ENCODE results near the gene DAND5.
"Not testable (repeated sequence)": the region's sequence is repeated elsewhere in the genome, so short reads cannot be mapped to it uniquely, and the experiment has no call there.

The DAND5 gene

DNA sequence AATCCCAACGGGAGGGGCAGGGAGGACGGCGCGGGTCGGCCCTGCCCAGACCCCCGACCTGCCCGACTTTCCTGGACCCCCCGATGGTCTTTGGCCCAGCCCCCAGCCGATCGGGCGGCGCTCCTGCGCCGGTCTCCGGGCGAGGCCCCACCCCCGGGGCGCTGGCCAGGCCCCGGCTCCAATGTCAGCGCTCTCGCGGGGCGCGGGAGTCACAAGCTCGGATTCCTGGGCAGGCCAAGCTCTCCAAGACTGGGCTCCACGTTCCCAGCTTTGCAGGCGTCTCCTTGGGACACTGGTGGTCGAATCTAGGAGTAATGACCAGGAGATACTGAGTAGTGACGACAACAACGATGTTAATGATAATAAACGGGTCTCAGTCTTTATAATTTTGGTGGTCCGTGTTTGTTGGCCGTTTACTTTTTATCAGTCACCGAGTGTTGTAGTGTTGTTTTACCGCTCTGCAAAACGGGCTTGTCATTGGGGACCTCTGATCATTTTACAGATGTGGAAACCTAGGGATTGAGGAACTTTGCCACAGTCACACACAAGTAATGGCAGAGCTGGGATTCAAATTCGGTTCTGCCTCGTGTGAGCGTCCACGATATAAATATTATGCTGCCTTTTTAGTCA lies 23.2 kb upstream of the DAND5 start:
- DNase-seq, result no peak

DNA sequence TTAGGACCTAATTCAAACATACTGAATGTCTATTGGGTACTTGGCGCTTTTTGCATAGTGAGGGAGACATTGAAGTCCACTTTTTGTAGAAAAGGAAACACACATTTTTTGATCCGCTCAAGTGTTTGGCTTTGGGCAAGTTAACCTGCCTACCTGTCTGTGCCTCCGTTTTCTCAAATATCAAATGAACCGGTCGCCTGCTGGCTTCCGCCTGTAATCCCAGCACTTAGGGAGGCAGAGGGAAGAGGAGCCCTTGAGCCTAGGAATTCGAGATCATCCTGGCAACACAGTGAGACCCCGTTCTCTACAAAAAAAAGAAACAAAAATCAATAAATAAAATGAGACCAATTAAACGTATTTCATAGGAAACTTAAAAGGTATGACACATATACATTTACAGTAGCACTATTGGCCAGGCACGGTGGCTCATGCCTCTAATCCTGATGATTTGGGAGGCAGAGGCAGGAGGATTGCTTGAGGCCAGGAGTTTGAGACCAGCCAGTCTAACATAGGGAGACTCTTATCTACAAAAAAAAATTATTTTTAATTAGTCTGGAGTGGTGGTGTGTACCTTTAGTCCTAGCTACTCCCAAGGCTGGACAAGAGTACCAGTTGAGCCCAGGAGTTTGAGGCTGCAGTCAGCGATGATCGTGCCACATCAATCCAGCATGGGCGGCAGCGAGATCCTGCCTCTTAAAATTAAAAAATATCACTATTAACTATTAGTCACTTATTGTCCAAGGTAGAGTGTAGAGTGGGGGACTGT lies 22.5 kb upstream of the DAND5 start:
- no peak for DNase-seq

DNA sequence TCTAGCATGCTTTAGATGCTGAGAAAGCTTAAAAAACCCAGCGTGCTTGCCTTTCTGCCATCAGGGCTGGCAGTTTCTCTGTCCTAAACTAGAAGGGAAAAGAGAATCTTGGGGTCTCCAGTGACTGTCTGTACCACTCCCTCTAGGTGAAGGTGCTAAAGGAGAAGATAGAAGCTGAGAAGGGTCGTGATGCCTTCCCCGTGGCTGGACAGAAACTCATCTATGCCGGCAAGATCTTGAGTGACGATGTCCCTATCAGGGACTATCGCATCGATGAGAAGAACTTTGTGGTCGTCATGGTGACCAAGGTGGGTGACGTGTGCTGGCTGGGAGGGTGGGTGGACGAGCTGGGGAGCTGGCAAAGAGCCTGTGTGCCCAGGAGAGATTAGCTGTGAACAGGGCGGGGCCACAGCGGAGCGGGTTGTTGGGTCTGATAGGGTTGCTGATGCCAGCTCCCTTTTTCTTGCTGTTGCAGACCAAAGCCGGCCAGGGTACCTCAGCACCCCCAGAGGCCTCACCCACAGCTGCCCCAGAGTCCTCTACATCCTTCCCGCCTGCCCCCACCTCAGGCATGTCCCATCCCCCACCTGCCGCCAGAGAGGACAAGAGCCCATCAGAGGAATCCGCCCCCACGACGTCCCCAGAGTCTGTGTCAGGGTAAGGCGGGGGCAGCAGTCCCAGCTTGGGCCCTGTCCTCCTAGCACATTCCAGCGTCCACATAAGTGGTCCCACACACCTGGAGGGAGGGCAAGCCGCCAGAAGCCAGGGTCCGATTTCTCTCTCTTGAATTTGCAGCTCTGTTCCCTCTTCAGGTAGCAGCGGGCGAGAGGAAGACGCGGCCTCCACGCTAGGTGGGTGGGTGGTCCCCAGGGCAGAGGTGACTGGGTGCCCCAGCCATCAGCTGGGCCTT lies 21.4 kb upstream of the DAND5 start:
- DNase-seq, result no peak

DNA sequence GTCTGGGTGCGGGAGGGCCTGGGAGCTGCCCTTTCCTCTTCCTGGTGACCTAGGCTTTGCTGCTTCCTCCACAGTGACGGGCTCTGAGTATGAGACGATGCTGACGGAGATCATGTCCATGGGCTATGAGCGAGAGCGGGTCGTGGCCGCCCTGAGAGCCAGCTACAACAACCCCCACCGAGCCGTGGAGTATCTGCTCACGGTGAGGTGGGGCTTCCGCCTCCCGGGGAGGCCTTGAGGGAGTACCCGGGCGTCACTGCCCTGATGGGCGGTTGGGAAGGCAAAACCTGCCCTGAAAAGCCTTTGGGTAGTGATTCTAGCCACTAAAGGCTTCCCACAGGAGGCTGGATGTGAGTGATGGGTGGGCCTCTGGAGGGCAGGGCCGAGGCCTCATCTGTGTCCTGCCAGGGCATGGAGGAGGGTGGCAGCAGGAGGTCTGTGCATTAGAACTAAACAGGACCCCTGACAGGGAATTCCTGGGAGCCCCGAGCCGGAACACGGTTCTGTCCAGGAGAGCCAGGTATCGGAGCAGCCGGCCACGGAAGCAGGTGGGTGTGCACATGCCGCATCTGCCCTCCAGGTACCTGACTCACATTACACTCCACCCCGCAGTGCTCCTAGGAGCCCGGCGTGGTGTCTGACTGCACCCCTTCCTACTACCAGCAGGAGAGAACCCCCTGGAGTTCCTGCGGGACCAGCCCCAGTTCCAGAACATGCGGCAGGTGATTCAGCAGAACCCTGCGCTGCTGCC lies 20.6 kb upstream of the DAND5 start:
- DNase-seq, result no peak

DNA sequence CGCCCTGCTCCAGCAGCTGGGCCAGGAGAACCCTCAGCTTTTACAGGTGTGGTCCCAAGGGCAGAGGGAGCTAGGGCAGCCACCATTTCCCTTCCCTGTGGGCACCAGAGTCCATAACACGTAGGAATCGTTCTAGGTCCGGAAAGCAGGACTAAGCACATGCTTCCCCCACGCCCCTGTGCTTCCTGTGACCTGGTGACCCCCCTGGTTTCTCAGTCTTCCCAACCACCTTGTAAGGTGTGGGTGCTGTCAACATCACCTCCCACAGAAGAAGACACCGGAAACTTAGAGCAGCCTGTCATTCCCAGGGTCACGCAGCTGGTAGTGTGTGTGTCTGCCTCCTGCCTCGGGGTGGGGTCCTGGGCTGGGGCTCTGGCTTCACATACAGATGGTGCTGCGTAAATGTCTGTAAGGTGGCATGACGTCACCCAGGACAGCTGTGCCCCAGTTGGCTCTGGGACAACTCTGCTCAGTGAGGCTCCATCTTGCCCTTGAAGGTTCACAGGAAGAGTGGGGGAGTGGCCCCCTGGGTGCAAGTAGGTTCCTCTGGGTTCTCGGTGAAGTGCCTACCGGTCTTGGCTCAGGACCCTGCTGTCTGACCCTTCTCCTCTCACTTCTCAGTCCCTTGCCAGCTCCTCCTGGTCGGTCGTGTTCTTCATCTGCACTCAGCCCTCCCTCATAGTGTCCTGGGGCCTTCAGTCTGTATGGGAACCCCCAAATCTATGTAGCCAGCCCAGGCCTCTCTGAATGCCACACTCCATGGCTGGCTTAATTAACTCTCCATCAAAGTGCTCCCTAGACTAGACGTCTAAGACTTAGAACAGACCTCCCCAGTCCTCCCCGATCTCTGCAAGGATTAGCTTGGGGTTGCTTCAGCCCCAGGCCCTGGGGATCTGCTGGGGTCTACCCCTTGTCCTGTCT lies 19.8 kb upstream of the DAND5 start:
- no peak for DNase-seq

- DNase-seq, result not testable (repeated sequence)
These were observed 17.3 kb upstream of the DAND5 start for GRCh38 chr19:12952050-12952449.

- DNase-seq, result no peak
These were observed 16.8 kb upstream of the DAND5 start for GRCh38 chr19:12952488-12953137.

DNA sequence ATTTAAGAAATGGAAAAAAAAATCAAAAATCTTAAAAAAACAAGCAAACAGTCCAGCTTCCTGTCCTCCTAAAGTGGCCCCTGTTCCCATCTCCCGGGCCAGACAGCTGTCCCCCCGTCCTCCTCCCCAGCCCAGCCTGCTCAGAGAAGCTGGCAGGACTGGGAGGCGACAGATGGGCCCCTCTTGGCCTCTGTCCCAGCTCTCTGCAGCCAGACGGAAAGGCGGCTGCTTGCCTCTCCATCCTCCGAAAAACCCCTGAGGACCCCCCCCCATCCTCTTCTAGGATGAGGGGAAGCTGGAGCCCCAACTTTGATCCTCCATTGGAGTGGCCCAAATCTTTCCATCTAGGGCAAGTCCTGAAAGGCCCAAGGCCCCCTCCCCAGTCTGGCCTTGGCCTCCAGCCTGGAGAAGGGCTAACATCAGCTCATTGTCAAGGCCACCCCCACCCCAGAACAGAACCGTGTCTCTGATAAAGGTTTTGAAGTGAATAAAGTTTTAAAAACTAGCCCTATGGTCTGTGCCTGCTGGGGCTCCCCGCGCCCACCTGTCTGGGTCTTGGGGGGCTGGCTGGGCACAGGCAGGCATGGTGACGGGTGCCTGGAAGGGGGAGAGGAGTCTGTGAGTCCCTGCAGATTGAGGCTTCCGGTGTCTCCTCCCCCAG lies 16.1 kb upstream of the DAND5 start:
- no peak for DNase-seq

DNA sequence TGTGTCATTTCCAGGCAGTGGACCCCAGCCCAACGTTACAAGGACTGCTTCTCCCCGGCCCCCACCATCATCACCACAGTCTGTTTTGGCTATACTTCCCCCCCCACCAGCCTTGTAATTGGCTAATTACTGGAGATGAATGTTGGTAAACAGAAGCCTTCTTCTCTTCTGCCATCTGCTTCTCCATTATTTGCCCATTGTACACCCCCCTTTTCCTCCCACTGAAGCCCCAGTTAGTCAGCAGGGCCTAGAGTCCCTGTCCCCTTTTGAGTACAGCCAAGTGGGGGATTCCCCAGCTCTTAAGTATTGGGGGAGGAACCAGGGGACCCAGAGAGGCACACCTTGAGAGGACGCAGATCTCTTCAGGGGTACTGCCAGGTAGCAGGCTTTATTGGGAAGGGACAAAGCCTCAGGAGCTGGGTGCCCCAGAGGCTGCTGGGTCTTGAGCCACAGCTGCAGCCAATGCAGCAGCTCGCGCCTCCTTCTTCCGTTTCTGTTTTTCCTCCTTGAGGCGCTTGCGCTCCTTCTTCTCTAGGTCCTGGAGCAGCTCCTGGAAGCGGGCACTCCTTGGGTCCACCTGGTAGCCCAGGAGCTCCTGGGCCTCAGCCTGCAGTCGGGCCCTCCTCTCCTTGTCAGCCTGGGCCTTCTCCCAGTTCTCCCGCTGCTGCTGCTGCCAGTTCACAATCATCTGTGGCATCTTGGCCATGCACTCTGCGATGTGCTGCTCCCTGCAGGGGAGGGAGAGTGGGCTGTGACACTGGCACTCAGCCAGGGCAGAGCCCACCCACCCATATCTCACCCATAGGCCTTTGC lies 15.4 kb upstream of the DAND5 start:
- no peak for DNase-seq

GRCh38 chr19:12954612-12954962 lies 14.8 kb upstream of the DAND5 start:
- DNase-seq, result no peak

- not testable (repeated sequence) for DNase-seq
These were observed 13.8 kb upstream of the DAND5 start for GRCh38 chr19:12955575-12955974.

GRCh38 chr19:12955996-12956395 lies 13.4 kb upstream of the DAND5 start:
- no peak for DNase-seq

DNA sequence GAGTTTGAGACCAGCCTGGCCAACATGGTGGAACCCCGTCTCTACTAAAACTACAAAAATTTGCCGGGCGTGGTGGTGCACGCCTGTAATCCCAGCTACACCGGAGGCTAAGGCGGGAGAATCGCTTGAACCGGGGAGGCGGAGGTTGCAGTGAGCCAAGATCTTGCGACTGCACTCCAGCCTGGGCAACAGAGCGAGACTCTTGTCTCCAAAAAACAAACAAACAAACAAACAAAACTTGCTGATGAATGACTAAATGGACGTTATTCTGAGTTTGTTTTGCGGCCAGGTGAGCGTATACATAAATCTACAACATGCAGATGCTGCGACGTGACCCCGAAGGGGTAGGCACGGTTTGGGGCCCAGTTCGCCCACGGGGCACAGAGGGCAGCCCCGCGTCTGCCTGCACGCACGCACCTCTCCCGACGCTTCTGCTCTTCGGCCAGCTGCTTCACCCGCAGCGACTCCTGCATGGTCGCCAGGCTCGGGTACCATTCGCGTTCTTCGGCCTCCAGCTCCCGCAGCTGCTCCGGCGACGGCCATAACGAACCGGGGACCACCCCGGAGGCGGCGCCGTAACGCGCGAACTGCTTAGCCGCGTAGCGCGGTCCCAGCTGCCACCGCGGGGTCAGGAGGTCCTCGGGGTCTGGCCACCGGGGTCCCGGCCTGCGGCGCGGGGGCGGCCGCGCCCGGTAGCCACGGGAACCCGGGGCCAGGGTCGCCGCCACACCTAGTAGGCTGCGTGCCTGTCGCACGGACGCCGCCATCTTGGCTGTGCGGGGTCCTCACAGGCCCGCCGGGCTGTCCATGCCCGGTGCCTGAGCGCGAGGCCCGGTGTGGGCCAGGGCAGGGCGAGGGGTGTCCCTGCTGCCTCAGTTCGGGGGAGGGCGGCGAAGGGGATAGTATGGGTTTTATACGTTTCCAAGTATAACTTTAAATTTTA lies 12.7 kb upstream of the DAND5 start, which contains the start of gene GADD45GIP1:
TSS of gene GADD45GIP1 (minus strand) at position 778 of the 943 bp plus-strand sequence. CDS start at position 767, 11 bp downstream.
- DNase-seq, result no peak

- DNase-seq, result not testable (repeated sequence)
These were observed 11.9 kb upstream of the DAND5 start for GRCh38 chr19:12957389-12957952.

- DNase-seq, result no peak
These were observed 9.9 kb upstream of the DAND5 start for GRCh38 chr19:12959481-12959880.

DNA sequence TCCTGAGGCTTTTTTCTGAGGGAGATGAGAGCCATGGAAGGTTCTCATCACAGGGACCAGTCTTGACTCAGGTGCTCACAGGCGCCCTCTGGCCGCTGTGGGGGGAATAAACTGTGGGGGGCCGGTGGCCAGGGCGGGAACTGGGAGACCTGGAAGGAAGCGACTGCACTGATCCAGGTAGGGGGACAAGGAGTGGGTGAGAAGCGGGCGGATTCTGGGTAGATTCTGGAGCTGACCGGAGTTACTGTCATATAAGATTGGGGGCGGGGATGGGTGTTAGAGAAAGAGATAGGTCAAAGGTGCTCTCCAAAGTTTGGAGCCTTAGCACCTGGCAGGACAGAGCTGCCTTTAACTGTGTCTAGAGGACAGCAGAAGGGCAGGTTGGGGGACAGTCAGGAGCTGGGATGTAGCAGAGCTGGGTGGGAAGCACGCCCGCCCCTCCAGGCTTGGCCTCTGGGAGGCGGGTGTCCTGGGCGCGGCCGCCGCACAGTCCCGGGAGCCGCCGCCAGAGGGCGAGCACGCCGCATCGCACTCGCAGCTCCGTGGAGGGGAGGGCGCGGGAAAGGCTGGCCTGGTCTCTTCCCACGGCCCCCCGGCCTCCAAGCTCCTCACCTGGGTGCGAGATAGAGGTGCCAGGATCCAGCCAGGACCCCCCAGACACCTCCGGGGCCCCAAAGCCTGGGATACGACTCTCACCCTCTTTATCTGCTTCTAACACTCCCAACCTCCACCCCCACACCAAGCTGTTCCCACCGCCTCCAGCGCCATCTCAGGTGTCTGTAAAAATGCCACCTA lies 4.2 kb upstream of the DAND5 start:
- DNase-seq, result no peak

DNA sequence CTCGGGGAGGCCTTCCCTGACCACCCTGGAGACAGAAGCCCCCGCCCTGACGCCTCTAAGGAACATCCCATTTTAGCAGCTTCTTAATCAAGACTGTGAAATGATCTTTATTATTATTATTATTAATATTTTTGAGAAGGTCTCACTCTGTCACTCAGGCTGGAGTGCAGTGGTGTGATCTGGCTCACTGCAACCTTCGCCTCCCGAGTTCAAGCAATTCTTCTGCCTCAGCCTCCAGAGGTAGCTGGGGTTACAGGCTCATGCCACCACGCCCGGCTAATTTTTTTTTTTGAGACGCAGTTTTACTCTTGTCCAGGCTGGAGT lies 3.6 kb upstream of the DAND5 start:
- DNase-seq, result no peak
